Activated B cell treated with CpG ODN at 0.5 μM for 24 hours (primary cell): ENCODE measurements around the gene SART3. TPM values are rescaled to one million over a fixed set of nuclear protein-coding genes. Genes with fewer than 3 reads are reported as not detected.

Experiments used
- ATAC-seq: fragments of 200-7000 bp; cut with Tn5 transposase; one replicate; pipeline ENCODE4 v1.10.0; 2021; ENCODE audit warnings: low read depth, mild to moderate bottlenecking, moderate library complexity
- CTCF ChIA-PET: fragments of 350-600 bp; sonication (Branson Sonifier 250); formaldehyde crosslinking; loops from one replicate; lab custom pipeline; 2021; ENCODE audit warnings: antibody characterized with exemption; lab: Charles Lee
- POLR2A ChIA-PET: fragments of 350-600 bp; sonication (Branson Sonifier 250); formaldehyde crosslinking; loops from one replicate; lab custom pipeline; 2021; ENCODE audit warnings: antibody characterized with exemption; lab: Charles Lee
- DNase-seq: peaks from one replicate; pipeline ENCODE4 v3.0.0; 2022
- H3K27ac Mint-ChIP-seq: one replicate; pipeline ENCODE4 v1.8.0; 2020; ENCODE audit warnings: mixed read lengths
- H3K27me3 Mint-ChIP-seq: one replicate; pipeline ENCODE4 v1.8.0; 2021; ENCODE audit warnings: mixed read lengths
- H3K36me3 Mint-ChIP-seq: one replicate; pipeline ENCODE4 v1.8.0; 2021; ENCODE audit warnings: low read depth, mixed read lengths
- H3K4me1 Mint-ChIP-seq: one replicate; pipeline ENCODE4 v1.8.0; 2021; ENCODE audit warnings: mixed read lengths
- H3K4me3 Mint-ChIP-seq: one replicate; pipeline ENCODE4 v1.8.0; 2020; ENCODE audit warnings: mild to moderate bottlenecking, mixed read lengths
- H3K9me3 Mint-ChIP-seq: one replicate; pipeline ENCODE4 v1.8.0; 2020; ENCODE audit warnings: mixed read lengths
- CTCF ChIP-seq: fragments of 200-600 bp; IDR thresholded peaks from one replicate; pipeline ENCODE4 v1.8.0; 2022; ENCODE audit warnings: antibody characterized with exemption, mild to moderate bottlenecking
- intact Hi-C: fragments of 100-400 bp; cut with micrococcal nuclease; formaldehyde crosslinking; loops from one replicate; pipeline ENCODE4 v1.15.1; 2024
- total RNA-seq: library from RNA; stranded (reverse); gene quantifications from 2 replicates; pipeline ENCODE4 v1.2.3, GENCODE V29; 2022

The SART3 gene
- total RNA-seq, 1 donor from 2014 or later, result 107 TPM

- TF ChIP-seq CTCF, result no peak
- intact Hi-C loops, result loop anchor here (1.0 to 10.0 kb wide), 15 partner anchors 56 to 1440 kb away; partner anchors contain the start of genes ALKBH2, CORO1C, FAM222A and MMAB
- H3K4me3 Mint-ChIP-seq, result peak within 1 kb of the TSS; percentile 100
- CTCF ChIA-PET, result interaction anchor here (0.6 to 14.5 kb wide), 12 partner anchors 8 to 886 kb away, joined by 3 to 338 read pairs (median 5); no protein-coding TSS in a partner anchor
- DNase-seq (peak; percentile 100), ATAC-seq (peak; percentile 71)
- POLR2A ChIA-PET, result interaction anchor here (0.7 to 5.2 kb wide), 20 partner anchors 11 to 878 kb away, joined by 3 to 118 read pairs (median 6); partner anchors contain the start of genes ALKBH2, FICD, SELPLG and SSH1
- no peaks in the 10 kb centered on the region for H3K9me3 Mint-ChIP-seq
- peaks cover 64% of the 10 kb centered on the region for H3K36me3 Mint-ChIP-seq
- H3K27me3 Mint-ChIP-seq, result no peaks in the 10 kb centered on the region
- H3K27ac Mint-ChIP-seq, result peak within 1 kb of the TSS; percentile 99
- peaks cover 73% of the 10 kb centered on the region for H3K4me1 Mint-ChIP-seq
These were observed 1.6 kb upstream of the SART3 start, which contains the start of gene ISCU for GRCh38 chr12:108562348-108563135. Gene ISCU (plus strand): TSS chr12:108562596. CDS start chr12:108562623, 27 bp downstream.

- ChIA-PET CTCF (interaction anchor here (0.9 to 14.5 kb wide), 9 partner anchors 9 to 531 kb away, joined by 4 to 338 read pairs (median 6); no protein-coding TSS in a partner anchor), POLR2A (interaction anchor here (0.7 to 5.2 kb wide), 23 partner anchors 11 to 877 kb away, joined by 3 to 118 read pairs (median 6); partner anchors contain the start of genes ALKBH2, FICD, SELPLG and SSH1)
- Mint-ChIP-seq H3K36me3 (peaks cover 62% of the 10 kb centered on the region), H3K27ac (peak overlapping the region; percentile 99), H3K27me3 (no peaks in the 10 kb centered on the region), H3K4me1 (peaks cover 71% of the 10 kb centered on the region), H3K4me3 (peak overlapping the region; percentile 100), H3K9me3 (no peaks in the 10 kb centered on the region)
- intact Hi-C loops, result loop anchor here (1.0 to 10.0 kb wide), 12 partner anchors 21 to 1440 kb away; partner anchors contain the start of genes CORO1C, FAM222A, FICD and MMAB
- DNase-seq (no peak), ATAC-seq (peak; percentile 0)
- no peak for TF ChIP-seq CTCF
These were observed 927 bp upstream of the SART3 start for GRCh38 chr12:108561852-108562347.

DNA sequence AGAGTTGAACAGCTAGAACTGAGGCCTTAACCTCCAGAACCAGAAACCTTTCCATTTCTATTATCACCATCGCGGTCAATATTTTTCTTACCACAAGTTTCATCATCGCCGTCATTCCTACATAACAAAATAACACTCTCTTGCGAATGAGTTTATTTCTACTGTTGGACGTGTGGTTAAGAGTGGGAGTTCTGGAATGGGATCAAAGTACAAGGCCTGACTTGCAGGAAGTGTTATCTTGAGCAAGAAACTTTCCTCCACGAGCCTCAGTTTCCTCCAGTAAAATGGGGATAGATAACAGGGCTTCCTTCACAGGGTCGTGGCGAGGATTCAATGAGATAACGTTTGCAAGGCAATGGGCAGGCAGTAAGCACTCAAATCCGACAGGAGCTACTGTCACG, 652 bp downstream of the SART3 start:
- TF ChIP-seq CTCF, result no peak
- peaks cover 70% of the 10 kb centered on the region for H3K4me1 Mint-ChIP-seq
- POLR2A ChIA-PET, result interaction anchor here (0.5 to 5.2 kb wide), 12 partner anchors 8 to 595 kb away, joined by 3 to 118 read pairs (median 7); partner anchors contain the start of genes FICD, SELPLG and SSH1
- intact Hi-C loops, result loop anchor here (5.0 to 10.0 kb wide), 4 partner anchors 592 to 1442 kb away; partner anchors contain the start of genes FAM222A, MMAB and MVK
- peak overlapping the region; percentile 99 for H3K27ac Mint-ChIP-seq
- H3K36me3 Mint-ChIP-seq, result peaks cover 59% of the 10 kb centered on the region
- no peaks in the 10 kb centered on the region for H3K27me3 Mint-ChIP-seq
- no peak for ATAC-seq
- CTCF ChIA-PET, result interaction anchor here (2.0 to 14.5 kb wide), 2 partner anchors 57 to 104 kb away, joined by 9 to 338 read pairs; no protein-coding TSS in a partner anchor
- H3K4me3 Mint-ChIP-seq, result peak overlapping the region; percentile 100
- DNase-seq, result no peak
- H3K9me3 Mint-ChIP-seq, result no peaks in the 10 kb centered on the region

DNA sequence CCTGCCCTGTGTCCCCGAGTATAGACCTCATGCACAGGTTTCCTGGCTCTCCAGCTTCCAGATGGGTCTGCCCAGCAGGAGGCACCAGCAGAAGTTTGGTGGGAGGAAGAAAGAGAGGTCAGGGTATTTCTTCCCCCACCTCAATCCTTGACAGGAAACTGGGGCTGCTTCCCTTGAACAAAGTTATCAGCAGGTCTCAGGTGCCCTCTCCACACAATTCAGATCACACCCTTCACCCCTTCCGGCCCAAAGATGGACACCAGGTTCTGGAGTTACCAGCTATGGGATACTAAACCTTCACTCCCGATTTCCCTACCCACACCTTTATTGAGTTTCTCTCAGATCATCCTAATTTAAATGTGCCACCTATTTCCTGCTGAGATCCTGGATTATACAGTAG, 1.2 kb downstream of the SART3 start:
- no peaks in the 10 kb centered on the region for H3K9me3 Mint-ChIP-seq

More for the DNA sequence above, 1.2 kb downstream of the SART3 start:
- H3K4me1 Mint-ChIP-seq, result peaks cover 71% of the 10 kb centered on the region
- H3K27ac Mint-ChIP-seq, result peak overlapping the region; percentile 99
- ChIA-PET CTCF (interaction anchor here (2.0 to 14.5 kb wide), 2 partner anchors 58 to 105 kb away, joined by 9 to 338 read pairs; no protein-coding TSS in a partner anchor), POLR2A (interaction anchor here (3.4 to 5.2 kb wide), 3 partner anchors 11 to 77 kb away, joined by 17 to 118 read pairs (median 75); partner anchors contain the start of gene SELPLG)
- no peak for ATAC-seq
- H3K4me3 Mint-ChIP-seq, result peak overlapping the region; percentile 100
- peaks cover 58% of the 10 kb centered on the region for H3K36me3 Mint-ChIP-seq
- no peaks in the 10 kb centered on the region for H3K27me3 Mint-ChIP-seq
- intact Hi-C loops, result loop anchor here (5.0 to 10.0 kb wide), 4 partner anchors 593 to 1443 kb away; partner anchors contain the start of genes FAM222A, MMAB and MVK
- DNase-seq, result no peak
- no peak for TF ChIP-seq CTCF
